GM12878 (cell line): Measurements from ENCODE around the gene NECAB3. TPM values are rescaled to one million over a fixed set of nuclear protein-coding genes. Genes with fewer than 3 reads are reported as not detected.

Experiments
- ATAC-seq: fragments of 200-7000 bp; cut with Tn5 transposase; 3 replicates; pipeline ENCODE4 v1.9.1; 2020; ENCODE audit warnings: mild to moderate bottlenecking, moderate library complexity
- BruUV-seq: library from RNA; stranded (reverse); fragments of 400-500 nt; replicated peaks from 2 replicates; lab custom pipeline; 2021; lab: Mats Ljungman, UMichigan
- CTCF ChIA-PET: fragments of 300-600 bp; sonication (Branson Sonifier 250); formaldehyde crosslinking; extraction: SDS; loops from one replicate; lab custom pipeline; 2021; ENCODE audit warnings: inconsistent platforms; lab: Yijun Ruan, JAX
- POLR2A ChIA-PET: fragments of 350-600 bp; formaldehyde crosslinking; extraction: SDS; loops from one replicate; lab custom pipeline; 2021; ENCODE audit warnings: inconsistent platforms; lab: Charles Lee
- RAD21 ChIA-PET: fragments of 300-600 bp; sonication (Branson Sonifier 250); formaldehyde crosslinking; loops from one replicate; lab custom pipeline; 2023; ENCODE audit warnings: antibody characterized with exemption; ENCODE audit not compliant: unreplicated experiment; lab: Charles Lee
- SMC1A ChIA-PET: fragments of 300-600 bp; sonication (Branson Sonifier 250); formaldehyde crosslinking; loops from one replicate; lab custom pipeline; 2023; ENCODE audit not compliant: unreplicated experiment, uncharacterized antibody; lab: Charles Lee
- DNase-seq: peaks from one replicate; pipeline ENCODE4 v3.0.0-alpha.2; 2011; ENCODE audit warnings: low read depth, low spot score
- FAIRE-seq: peaks from 3 replicates; lab custom pipeline; 2011; peaks lifted over from hg19 to GRCh38; lab: Jason Lieb, UNC
- H2AFZ ChIP-seq: 2 replicates; pipeline ENCODE4 v1.6.0; 2011; ENCODE audit warnings: low read depth, low read length, control low read depth; ENCODE audit not compliant: control insufficient read depth
- H3K27ac ChIP-seq: 2 replicates; pipeline ENCODE4 v1.5.1; 2011; ENCODE audit warnings: control low read depth; ENCODE audit not compliant: control insufficient read depth, insufficient read depth
- H3K27me3 ChIP-seq, 2 experiments: replicated peaks in 1 of 2; 2 replicates each; pipeline versions ENCODE4 v1.6.0 to v1.6.1; 2011; ENCODE audit warnings: low read length in 1 of 2; ENCODE audit not compliant: control insufficient read depth in 2 of 2, insufficient read depth in 2 of 2
- H3K36me3 ChIP-seq, 2 experiments: 2 replicates each; pipeline ENCODE4 v1.5.1; 2011; ENCODE audit warnings: low read length in 1 of 2; ENCODE audit not compliant: control insufficient read depth in 2 of 2, insufficient read depth in 2 of 2
- H3K4me1 ChIP-seq: 2 replicates; pipeline ENCODE4 v1.6.1; 2011; ENCODE audit warnings: mild to moderate bottlenecking, low read length, moderate library complexity, mixed read lengths; ENCODE audit not compliant: control insufficient read depth, insufficient read depth
- H3K4me2 ChIP-seq: 2 replicates; pipeline ENCODE4 v1.6.0; 2011; ENCODE audit warnings: control low read depth; ENCODE audit not compliant: control insufficient read depth, insufficient read depth
- H3K4me3 ChIP-seq: fragments of 200-600 bp; sonication (generic); 2 replicates; pipeline ENCODE4 v1.5.1; 2016
- H3K79me2 ChIP-seq: 2 replicates; pipeline ENCODE4 v1.6.0; 2011; ENCODE audit warnings: low read length; ENCODE audit not compliant: control insufficient read depth, insufficient read depth
- H3K9ac ChIP-seq: 2 replicates; pipeline ENCODE4 v1.8.0; 2011; ENCODE audit warnings: low read length, control low read depth, mixed read lengths; ENCODE audit not compliant: control insufficient read depth, insufficient read depth
- H3K9me3 ChIP-seq: replicated peaks from 3 replicates; pipeline ENCODE4 v1.5.1; 2011; ENCODE audit warnings: mild to moderate bottlenecking, low read length; ENCODE audit not compliant: control insufficient read depth, insufficient read depth
- H4K20me1 ChIP-seq: 2 replicates; pipeline ENCODE4 v1.6.0; 2011; ENCODE audit not compliant: control insufficient read depth, insufficient read depth
- BHLHE40 ChIP-seq, 2 experiments: fragments of 450-650 bp in 1 of 2; IDR thresholded peaks; 2 replicates each; pipeline ENCODE4 v1.6.1; 2011 to 2017; ENCODE audit warnings: low read depth in 2 of 2, borderline replicate concordance in 1 of 2, improper control_type of control experiment in 1 of 2, low read length in 1 of 2, mild to moderate bottlenecking in 1 of 2
- CREM ChIP-seq: IDR thresholded peaks from 2 replicates; pipeline ENCODE4 v1.6.1; 2014; ENCODE audit warnings: antibody characterized with exemption, low read depth
- EED ChIP-seq: sonication (generic); IDR thresholded peaks from 2 replicates; pipeline ENCODE4 v1.6.1; 2016; ENCODE audit warnings: antibody characterized with exemption, low read depth
- EP300 ChIP-seq, 2 experiments: fragments of 150-350 bp in 1 of 2; IDR thresholded peaks; 2 replicates each; pipeline ENCODE4 v1.6.1; 2011 to 2012; ENCODE audit warnings: low read depth in 2 of 2, low read length in 2 of 2, borderline replicate concordance in 1 of 2, improper control_type of control experiment in 1 of 2, inconsistent platforms in 1 of 2; ENCODE audit not compliant: control insufficient read depth in 1 of 2
- EZH2 ChIP-seq: IDR thresholded peaks from 2 replicates; pipeline ENCODE4 v1.6.1; 2012; ENCODE audit warnings: low read depth, mild to moderate bottlenecking, control low read depth, inconsistent platforms, low read length, borderline replicate concordance; ENCODE audit not compliant: control insufficient read depth
- IKZF2 ChIP-seq, 2 experiments: fragments of 450-650 bp; IDR thresholded peaks; 2 replicates each; pipeline ENCODE4 v1.6.1; 2017; ENCODE audit warnings: mild to moderate bottlenecking in 2 of 2, moderate library complexity in 2 of 2
- JUND ChIP-seq: IDR thresholded peaks from 2 replicates; pipeline ENCODE4 v1.6.1; 2012; ENCODE audit warnings: low read depth, mild to moderate bottlenecking, low read length, improper control_type of control experiment, moderate library complexity
- NFIC ChIP-seq: IDR thresholded peaks from 2 replicates; pipeline ENCODE4 v1.6.1; 2012; ENCODE audit warnings: low read depth, mild to moderate bottlenecking, inconsistent platforms, low read length, moderate library complexity
- RAD21 ChIP-seq: IDR thresholded peaks from 2 replicates; pipeline ENCODE4 v1.6.1; 2011; ENCODE audit warnings: mild to moderate bottlenecking, low read depth, low read length, moderate library complexity; ENCODE audit not compliant: insufficient read depth
- RB1 ChIP-seq: fragments of 450-650 bp; formaldehyde crosslinking; IDR thresholded peaks from 2 replicates; pipeline ENCODE4 v1.6.1; 2017; ENCODE audit warnings: mild to moderate bottlenecking, borderline replicate concordance
- SIX5 ChIP-seq: IDR thresholded peaks from 2 replicates; pipeline ENCODE4 v1.6.1; 2011; ENCODE audit warnings: mild to moderate bottlenecking, low read depth, low read length, moderate library complexity; ENCODE audit not compliant: severe bottlenecking
- SREBF2 ChIP-seq: IDR thresholded peaks from 2 replicates; pipeline ENCODE4 v1.6.1; 2012; ENCODE audit warnings: mild to moderate bottlenecking, low read length
- SRF ChIP-seq, 2 experiments: IDR thresholded peaks; 2 replicates each; pipeline ENCODE4 v1.6.1; 2011; ENCODE audit warnings: low read depth in 2 of 2, low read length in 2 of 2, mild to moderate bottlenecking in 1 of 2, moderate library complexity in 1 of 2
- WGBS: methylation state at CpG from one replicate; pipeline ENCODE4 v1.1.6; 2016; ENCODE audit warnings: low lambda C conversion rate; ENCODE audit not compliant: insufficient replicate concordance, insufficient coverage; ENCODE audit errors: missing lambda C conversion rate; 5-methylcytosine and 5-hydroxymethylcytosine counted together
- in situ Hi-C: fragments of 300-500 bp; cut with MboI; formaldehyde crosslinking; loops from 9 replicates; pipeline ENCODE4 v1.14.3; 2018; ENCODE audit warnings: mixed read lengths
- intact Hi-C: fragments of 100-400 bp; cut with micrococcal nuclease; formaldehyde crosslinking; loops from one replicate; pipeline ENCODE4 v1.14.2; 2022; ENCODE audit not compliant: unreplicated experiment
- polyA plus RNA-seq, 11 experiments: library from polyadenylated mRNA; depleted of rRNA in 4 of 11; unstranded in 6 of 11; stranded (reverse) in 5 of 11; fragments of >200 nt; fragmentation: Nextera tagmentation in 4 of 11; fragmentation: Illumina TruSeq in 1 of 11; extraction: Ambion mirVana in 4 of 11; extraction: Trizol in 1 of 11; gene quantifications; 1 replicate in 1 of 11; 2 replicates in 10 of 11; pipeline versions ENCODE4 v1.2.1 to v1.2.3, GENCODE V29; 2011 to 2016; ENCODE audit warnings: inconsistent platforms in 2 of 11, missing spikeins in 2 of 11, low read depth in 1 of 11
- total RNA-seq, 4 experiments: library from RNA; depleted of rRNA in 3 of 4; stranded (reverse); fragments of >200 nt in 3 of 4; fragmentation: Illumina TruSeq in 1 of 4; extraction: Trizol in 1 of 4; gene quantifications; 2 replicates each; pipeline versions ENCODE4 v1.2.1 to v1.2.3, GENCODE V29; 2013 to 2021
- TF ChIP-seq, protein P1 (sequence below): fragments of 450-650 bp; IDR thresholded peaks from 2 replicates; pipeline ENCODE4 v1.6.1; 2016; ENCODE audit warnings: mild to moderate bottlenecking

NECAB3 gene
- total and polyA plus RNA-seq, 10 of the 15 experiments (the other 5 are each of a cell fraction or from before 2014, with no cell fraction given), result 0.21 to 17.0 (median 7.2) TPM

DNA sequence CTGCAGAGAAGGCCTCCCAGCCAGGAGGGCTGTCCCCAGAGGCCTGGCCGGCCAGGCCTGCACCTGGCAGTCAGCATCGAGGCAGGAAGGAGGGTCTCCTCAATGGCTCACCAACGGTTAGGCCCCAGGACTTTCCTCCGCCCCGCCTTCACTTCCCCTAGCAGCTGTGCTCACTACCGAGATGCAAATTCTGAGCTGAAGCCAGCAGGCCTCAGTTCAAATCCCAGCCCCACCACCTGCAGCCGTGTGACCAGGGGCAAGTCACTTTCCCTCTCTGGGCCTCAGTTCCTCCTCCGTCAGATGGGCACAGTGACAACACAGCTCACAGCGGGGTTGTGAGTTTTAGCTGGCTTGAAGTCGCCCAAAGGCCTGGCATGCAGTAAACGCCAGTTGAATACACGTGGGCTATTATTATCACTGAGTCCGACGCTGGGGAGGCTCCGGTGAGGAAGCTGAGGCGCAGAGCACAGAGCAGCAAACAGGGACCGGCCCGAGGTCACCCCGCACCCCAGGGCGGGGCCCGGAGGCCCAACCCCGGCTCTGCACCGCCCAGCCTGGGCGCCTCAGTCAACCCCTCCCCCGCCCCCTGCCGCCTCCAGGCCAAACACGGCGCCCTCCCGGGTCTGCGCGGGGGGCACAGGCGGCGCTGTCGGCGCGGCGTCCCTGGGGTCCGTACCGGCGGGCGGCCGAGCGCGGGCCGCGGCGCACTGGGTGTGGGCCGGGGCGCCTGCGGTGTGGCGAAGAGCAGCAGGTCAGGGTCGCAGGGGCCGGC is 11.3 kb upstream of the NECAB3 start (continued):
- no peak for TF ChIP-seq EZH2
- TF ChIP-seq BHLHE40 (IDR thresholded peaks at IDR 0.05; ENCODE audit: borderline replicate concordance in 1 of 2, low read depth in 2 of 2, low read length in 1 of 2), result no peak
- TF ChIP-seq RAD21, result no peak
- TF ChIP-seq SREBF2, result no peak
- no peak for TF ChIP-seq CREM
- TF ChIP-seq EP300 (IDR thresholded peaks at IDR 0.05; ENCODE audit: borderline replicate concordance in 1 of 2, control insufficient read depth in 1 of 2, low read depth in 2 of 2, low read length in 2 of 2), result no peak
- TF ChIP-seq SIX5, result no peak

- peaks cover 48% of the 10 kb centered on the region for H3K79me2 ChIP-seq
Observed at GRCh38 chr20:33684533-33685327, 10.5 kb upstream of the NECAB3 start.

More at GRCh38 chr20:33684533-33685327, 10.5 kb upstream of the NECAB3 start:
- Histone ChIP-seq H3K27me3 (no peaks in the 10 kb centered on the region), H3K27ac (peak overlapping the region; percentile 88), H3K9ac (peak overlapping the region; percentile 88), H3K9me3 (no peaks in the 10 kb centered on the region), H3K4me3 (peak overlapping the region; percentile 79), H3K4me2 (peak overlapping the region; percentile 90), H2AFZ (peak overlapping the region; percentile 61), H4K20me1 (no peaks in the 10 kb centered on the region), H3K36me3 (peaks cover 0 to 3% of the 10 kb centered on the region in 2 experiments; a peak in 1 of 4 replicates), H3K4me1 (peaks cover 44% of the 10 kb centered on the region)
- ATAC-seq (no peak), DNase-seq (no peak), FAIRE-seq (no peak)
- POLR2A ChIA-PET, result interaction anchor here (0.9 to 1.7 kb wide), 8 partner anchors 12 to 195 kb away, joined by 3 to 7 read pairs (median 4); partner anchors contain the start of genes ACTL10, CBFA2T2 and ZNF341
- TF ChIP-seq JUND, result no peak
- TF ChIP-seq IKZF2 (IDR thresholded peaks at IDR 0.05), result 0 out of 4 replicates have a peak, but pooled peaks of 1 of the 2 experiments have one; percentile 12
- no peak for TF ChIP-seq EED
- TF ChIP-seq RB1, result no peak
- TF ChIP-seq SRF (IDR thresholded peaks at IDR 0.05; ENCODE audit: low read depth in 2 of 2, low read length in 2 of 2), result no peak
- TF ChIP-seq NFIC, result no peak
- TF ChIP-seq, protein P1, sequence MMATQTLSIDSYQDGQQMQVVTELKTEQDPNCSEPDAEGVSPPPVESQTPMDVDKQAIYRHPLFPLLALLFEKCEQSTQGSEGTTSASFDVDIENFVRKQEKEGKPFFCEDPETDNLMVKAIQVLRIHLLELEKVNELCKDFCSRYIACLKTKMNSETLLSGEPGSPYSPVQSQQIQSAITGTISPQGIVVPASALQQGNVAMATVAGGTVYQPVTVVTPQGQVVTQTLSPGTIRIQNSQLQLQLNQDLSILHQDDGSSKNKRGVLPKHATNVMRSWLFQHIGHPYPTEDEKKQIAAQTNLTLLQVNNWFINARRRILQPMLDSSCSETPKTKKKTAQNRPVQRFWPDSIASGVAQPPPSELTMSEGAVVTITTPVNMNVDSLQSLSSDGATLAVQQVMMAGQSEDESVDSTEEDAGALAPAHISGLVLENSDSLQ, result 0 out of 2 replicates have a peak, but pooled peaks have one; percentile 21
- SMC1A ChIA-PET, result interaction anchor here (0.5 to 1.2 kb wide), 4 partner anchors 18 to 91 kb away, joined by 3 to 5 read pairs (median 3); partner anchors contain the start of genes ACTL10 and PXMP4
- BruUV-seq, result TSS peak; percentile 71
- RAD21 ChIA-PET, result interaction anchor here (0.6 to 1.4 kb wide), 4 partner anchors 16 to 98 kb away, joined by 3 to 7 read pairs (median 3); partner anchors contain the start of gene ACTL10
- intact Hi-C loops (loop anchor here (5.0 to 10.0 kb wide), 2 partner anchors 93 to 310 kb away; partner anchors contain the start of gene RALY), in situ Hi-C loops (no loop called here)
- 17% methylated on average over 10 of the region's 10 CpGs for WGBS
- CTCF ChIA-PET, result interaction anchor here (0.7 to 5.6 kb wide), 4 partner anchors 18 to 240 kb away, joined by 3 to 38 read pairs (median 4); partner anchors contain the start of gene ACTL10
